HG03196 (cell line): ENCODE measurements around the gene GRK3.
"Not testable (repeated sequence)": the region's sequence is repeated elsewhere in the genome, so short reads cannot be mapped to it uniquely, and the experiment has no call there.

Experiments
- ATAC-seq: cut with Tn5 transposase; IDR thresholded peaks from one replicate; pipeline ENCODE4 v1.9.1; 2021; ENCODE audit not compliant: unreplicated experiment

The GRK3 gene

GRCh38 chr22:25570486-25570885, 6.0 kb downstream of the GRK3 start:
- no peak for ATAC-seq

GRCh38 chr22:25571969-25572707, 7.7 kb downstream of the GRK3 start:
- not testable (repeated sequence) for ATAC-seq

DNA sequence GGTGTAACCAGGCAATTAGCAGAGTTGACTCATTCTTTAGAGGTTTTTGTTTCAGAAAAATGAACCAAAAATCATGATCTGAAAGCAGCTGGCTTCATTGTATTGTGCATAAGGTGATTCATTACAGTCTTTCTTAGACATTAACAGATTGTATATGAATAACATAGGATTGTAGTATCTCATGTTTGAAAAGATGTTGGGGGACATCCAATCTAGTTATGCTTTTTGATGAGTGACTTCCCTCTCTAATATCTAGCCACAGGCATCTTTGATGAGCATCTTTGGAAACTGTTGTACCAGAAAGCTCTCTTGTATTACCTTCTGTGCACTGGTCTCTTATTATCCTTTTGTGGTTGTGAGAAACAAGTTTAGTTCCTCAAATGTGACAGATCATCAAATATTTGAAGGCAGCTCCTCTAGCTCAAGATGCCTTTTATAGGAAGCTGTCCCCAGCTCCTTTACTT, 8.3 kb downstream of the GRK3 start:
- no peak for ATAC-seq

DNA sequence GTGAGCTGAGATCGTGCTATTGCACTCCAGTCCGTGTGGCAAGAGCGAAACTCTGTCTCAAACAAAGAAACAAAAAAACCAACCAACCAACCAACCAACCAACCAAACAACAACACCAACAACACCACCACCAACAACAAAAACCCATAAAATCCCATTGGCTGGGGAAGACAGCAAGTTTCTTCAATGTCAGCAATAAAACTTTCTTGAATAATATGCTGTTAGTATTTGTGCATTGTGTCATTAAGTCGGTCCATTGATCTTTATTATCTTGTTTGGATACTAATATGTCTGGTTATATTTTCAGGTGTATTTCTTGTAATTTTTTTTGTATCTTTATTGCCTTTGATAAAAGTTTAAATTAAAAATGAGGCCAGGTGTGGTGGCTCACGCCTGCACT, 9.4 kb downstream of the GRK3 start:
- no peak for ATAC-seq

GRCh38 chr22:25574736-25575135, 10.3 kb downstream of the GRK3 start:
- ATAC-seq: no peak

DNA sequence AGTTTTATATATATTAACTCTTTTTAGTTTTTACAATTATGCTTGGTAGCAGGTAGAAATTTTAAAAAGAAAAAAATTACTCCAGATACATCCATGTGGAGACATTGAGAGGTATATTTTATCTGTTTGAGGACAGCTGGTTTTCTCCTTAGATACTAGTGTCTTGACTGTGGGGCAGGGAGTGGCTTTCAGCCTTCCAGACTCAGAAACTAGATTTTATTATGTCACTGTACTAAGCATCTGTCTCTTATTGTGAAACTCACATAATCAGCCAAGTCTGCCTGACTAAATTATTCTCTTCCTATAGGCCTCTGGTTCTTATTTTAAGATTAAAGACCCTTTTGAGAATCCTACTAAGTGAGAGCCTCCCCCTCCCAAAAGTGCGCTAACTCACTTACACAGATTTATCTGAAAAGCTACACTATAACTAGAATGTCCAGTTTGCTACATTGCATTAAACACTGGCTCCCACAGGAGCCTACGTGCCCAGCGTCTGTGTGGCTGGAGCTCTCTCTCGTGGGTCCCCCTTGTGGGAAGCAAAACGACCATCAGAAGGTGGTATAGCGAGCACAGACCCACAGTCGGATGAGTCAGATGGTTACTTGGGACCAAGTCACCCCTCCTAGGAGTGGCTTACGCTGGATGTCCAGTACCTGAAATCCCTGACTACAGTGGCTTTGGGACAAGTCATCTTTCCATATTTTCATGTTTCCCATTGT, 11.4 kb downstream of the GRK3 start:
- not testable (repeated sequence) for ATAC-seq

GRCh38 chr22:25581452-25581851, 17.0 kb downstream of the GRK3 start:
- not testable (repeated sequence) for ATAC-seq

DNA sequence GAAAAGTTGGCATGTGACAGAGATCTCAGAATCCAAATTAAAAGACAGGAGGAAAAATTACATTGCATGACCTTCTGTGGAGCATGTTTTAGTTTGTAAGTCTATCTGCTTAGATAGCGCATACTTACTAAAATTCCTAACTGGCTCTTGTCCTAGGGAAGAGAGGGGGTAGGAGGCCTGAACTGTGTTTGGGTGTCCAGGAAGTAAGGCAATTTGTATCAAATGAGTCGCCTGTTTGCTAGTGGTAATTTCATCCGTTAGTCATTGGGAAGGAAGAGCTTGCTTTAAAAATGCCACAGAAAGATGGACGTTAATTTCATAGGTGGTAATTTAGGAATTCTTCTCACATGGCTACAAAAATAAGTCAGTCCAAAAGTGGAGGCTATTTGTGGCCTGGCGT, 18.5 kb downstream of the GRK3 start:
- no peak for ATAC-seq

- ATAC-seq: not testable (repeated sequence)
Measured at GRCh38 chr22:25584993-25585392, 20.5 kb downstream of the GRK3 start.

- not testable (repeated sequence) for ATAC-seq
Measured at GRCh38 chr22:25589664-25590063, 25.2 kb downstream of the GRK3 start.

DNA sequence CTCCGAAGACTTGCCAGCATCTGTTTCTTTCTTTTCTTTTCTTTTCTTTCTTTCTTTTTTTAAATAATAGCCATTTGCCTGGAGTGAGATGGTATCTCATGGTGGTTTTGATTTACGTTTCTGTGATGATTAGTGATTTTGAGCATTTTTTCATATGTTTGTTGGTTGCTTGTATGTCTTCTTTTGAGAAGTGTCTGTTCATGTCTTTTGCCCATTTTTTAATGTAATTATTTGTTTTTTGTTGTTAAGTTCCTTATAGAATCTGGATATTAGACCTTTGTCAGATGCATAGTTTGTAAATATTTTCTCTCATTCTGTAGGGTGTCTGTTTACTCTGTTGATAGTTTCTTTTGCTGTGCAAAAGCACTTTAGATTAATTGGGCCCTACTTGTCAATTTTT, 28.8 kb downstream of the GRK3 start:
- not testable (repeated sequence) for ATAC-seq

DNA sequence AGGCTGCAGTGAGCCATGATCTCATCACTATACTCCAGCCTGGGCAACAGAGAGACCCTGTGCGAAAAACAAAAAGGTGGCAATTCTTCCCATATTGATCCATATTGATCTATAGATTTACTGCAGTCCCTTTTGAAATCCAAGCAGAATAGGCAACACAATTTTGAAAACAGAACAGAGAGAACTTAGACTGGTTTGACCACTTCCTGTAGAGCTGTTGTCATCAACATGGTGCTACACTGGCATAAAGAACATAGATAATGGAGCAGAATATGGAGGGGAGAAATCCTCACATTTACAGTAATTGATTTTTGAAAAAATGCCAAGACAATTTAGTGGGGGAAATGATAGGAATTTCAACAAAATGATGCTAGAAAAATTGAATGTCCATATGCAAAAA, 34.1 kb downstream of the GRK3 start:
- ATAC-seq: no peak

GRCh38 chr22:25602445-25602844, 38.0 kb downstream of the GRK3 start:
- ATAC-seq: no peak

DNA sequence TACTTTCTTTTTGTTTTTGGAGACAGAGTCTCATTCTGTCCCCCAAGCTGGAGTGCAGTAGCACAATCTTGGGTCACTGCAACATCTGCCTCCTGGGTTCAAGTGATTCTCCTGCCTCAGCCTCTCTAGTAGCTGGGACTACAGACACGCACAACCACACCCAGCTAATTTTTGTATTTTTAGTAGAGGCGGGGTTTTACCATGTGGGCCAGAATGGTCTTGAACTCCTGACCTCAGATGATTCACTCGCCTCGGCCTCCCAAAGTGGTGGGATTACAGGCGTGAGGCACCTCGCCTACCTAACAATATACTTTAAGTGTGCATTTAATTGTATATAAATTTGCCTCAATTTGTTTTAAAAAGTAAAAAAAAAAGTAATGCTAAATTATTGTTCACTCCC, 38.4 kb downstream of the GRK3 start:
- ATAC-seq: no peak

DNA sequence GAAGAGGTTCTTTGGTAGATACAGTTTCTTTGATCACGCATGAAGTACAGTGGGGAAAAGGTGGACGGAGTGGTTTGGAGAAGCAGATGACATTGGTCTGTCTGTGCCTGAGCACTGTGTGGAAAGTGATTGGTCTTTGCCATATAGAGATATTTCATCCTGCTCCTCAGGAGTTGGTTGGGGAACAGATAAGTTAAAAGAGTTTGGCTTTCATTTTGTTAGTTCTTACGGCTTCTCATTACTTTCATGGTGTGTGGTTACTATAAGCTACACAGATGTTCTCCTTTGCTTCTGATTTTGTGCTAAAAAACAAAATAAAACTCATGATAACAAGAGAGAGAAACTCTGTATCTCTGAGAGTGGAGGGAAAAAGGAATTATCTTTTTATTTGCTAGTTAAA, 40.7 kb downstream of the GRK3 start:
- ATAC-seq: not testable (repeated sequence)

GRCh38 chr22:25605565-25605964, 41.1 kb downstream of the GRK3 start:
- not testable (repeated sequence) for ATAC-seq

DNA sequence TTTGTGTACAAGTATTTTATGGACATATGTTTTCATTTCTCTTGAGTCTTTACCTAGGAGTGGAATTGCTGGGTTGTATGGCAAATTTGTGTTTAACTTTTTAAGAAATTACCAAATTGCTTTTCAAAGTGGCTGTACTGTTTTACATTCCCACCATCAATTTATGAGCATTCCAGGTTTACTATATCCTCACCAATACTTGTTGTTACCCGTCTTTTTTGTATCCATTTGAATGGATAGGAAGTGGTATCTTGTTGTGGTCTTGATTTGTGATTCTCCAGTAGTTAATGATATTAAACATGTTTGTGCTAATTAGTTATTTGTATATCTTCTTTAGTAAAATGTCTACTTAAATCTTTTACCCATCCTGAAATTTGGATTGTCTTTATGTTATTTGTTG, 46.8 kb downstream of the GRK3 start:
- ATAC-seq: not testable (repeated sequence)

GRCh38 chr22:25613131-25613530, 48.7 kb downstream of the GRK3 start:
- ATAC-seq: not testable (repeated sequence)

DNA sequence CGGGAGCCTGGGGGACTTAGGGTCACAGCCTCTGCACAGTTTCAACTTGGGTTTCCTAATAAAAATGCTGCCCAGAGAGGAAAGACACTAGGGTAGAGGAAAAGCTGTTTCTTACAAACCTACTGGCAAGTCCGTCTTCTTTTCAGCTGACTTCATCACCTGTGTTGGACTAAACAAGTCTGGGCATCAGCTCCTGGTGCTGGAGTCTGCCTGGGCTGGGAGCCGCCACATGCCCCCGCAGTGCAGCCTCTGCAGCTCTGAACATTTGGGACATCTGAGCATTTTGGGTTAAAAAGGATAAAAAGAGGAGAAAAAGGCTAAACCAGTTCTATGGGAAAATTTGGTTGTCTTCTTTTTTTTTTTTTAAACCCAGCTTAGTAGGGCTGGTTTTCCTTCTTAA, 49.1 kb downstream of the GRK3 start:
- ATAC-seq: not testable (repeated sequence)

GRCh38 chr22:25614791-25615190, 50.3 kb downstream of the GRK3 start:
- not testable (repeated sequence) for ATAC-seq

- no peak for ATAC-seq
Measured at GRCh38 chr22:25621986-25622385, 57.5 kb downstream of the GRK3 start.

- peak; percentile 55 for ATAC-seq
Measured at GRCh38 chr22:25623310-25623734, 58.8 kb downstream of the GRK3 start.
